PC-9 (cell line): ENCODE measurements around the gene MEGF8.

Experiments used
- CTCF ChIP-seq: fragments of 200-600 bp; sonication (generic); conservative IDR thresholded peaks from 2 replicates; pipeline ENCODE4 v1.6.1; 2017; ENCODE audit warnings: mixed run types, antibody characterized with exemption, mild to moderate bottlenecking, moderate library complexity
- EZH2 ChIP-seq: fragments of 200-600 bp; sonication (generic); IDR thresholded peaks from 2 replicates; pipeline ENCODE4 v1.8.0; 2017; ENCODE audit warnings: antibody characterized with exemption, low read depth

- TF ChIP-seq CTCF = no peak
- TF ChIP-seq EZH2 = no peak
Measured at GRCh38 chr19:42289556-42290041, 35.8 kb upstream of the MEGF8 start.
